IPS-20b (cell line): ENCODE measurements around the gene CSF3R.
"Not testable (repeated sequence)": the region's sequence is repeated elsewhere in the genome, so short reads cannot be mapped to it uniquely, and the experiment has no call there.

ENCODE experiments used
- H3K27ac ChIP-seq: one replicate; pipeline ENCODE4 v1.5.1; 2013; ENCODE audit warnings: low read length
- H3K27me3 ChIP-seq: 2 replicates; pipeline ENCODE4 v1.6.1; 2013; ENCODE audit warnings: mild to moderate bottlenecking, low read length, inconsistent platforms; ENCODE audit not compliant: insufficient read depth
- H3K36me3 ChIP-seq: 2 replicates; pipeline ENCODE4 v1.6.1; 2013; ENCODE audit warnings: low read depth, mild to moderate bottlenecking, inconsistent platforms, low read length, moderate library complexity; ENCODE audit not compliant: insufficient read depth
- H3K4me1 ChIP-seq: 2 replicates; pipeline ENCODE4 v1.6.1; 2013; ENCODE audit warnings: mild to moderate bottlenecking, control low read depth, inconsistent platforms, low read length, moderate library complexity; ENCODE audit not compliant: insufficient read depth
- H3K4me3 ChIP-seq: 2 replicates; pipeline ENCODE4 v1.5.1; 2013; ENCODE audit warnings: mild to moderate bottlenecking, low read length, inconsistent platforms
- H3K9ac ChIP-seq: 2 replicates; pipeline ENCODE4 v1.6.1; 2013; ENCODE audit warnings: low read depth, mild to moderate bottlenecking, inconsistent platforms, low read length, moderate library complexity
- H3K9me3 ChIP-seq: 2 replicates; pipeline ENCODE4 v1.6.1; 2013; ENCODE audit warnings: mild to moderate bottlenecking, low read depth, low read length, inconsistent platforms; ENCODE audit not compliant: insufficient read depth

CSF3R gene

GRCh38 chr1:36489258-36490051 is 6.7 kb upstream of the CSF3R start:
- H3K36me3 ChIP-seq, H3K27me3 ChIP-seq, H3K9ac ChIP-seq, H3K27ac ChIP-seq, H3K4me3 ChIP-seq, H3K4me1 ChIP-seq, H3K9me3 ChIP-seq: not testable (repeated sequence)

- Histone ChIP-seq H3K27me3 (no peaks in the 10 kb centered on the region; the same call in 1 of the 2 replicates), H3K27ac (no peak overlapping the region), H3K4me1 (no peaks in the 10 kb centered on the region)
Observed at GRCh38 chr1:36487906-36488305, 5.2 kb upstream of the CSF3R start.

GRCh38 chr1:36487336-36487725 is 4.6 kb upstream of the CSF3R start:
- H3K9ac ChIP-seq, H3K4me1 ChIP-seq, H3K27me3 ChIP-seq, H3K27ac ChIP-seq, H3K36me3 ChIP-seq, H3K4me3 ChIP-seq, H3K9me3 ChIP-seq: not testable (repeated sequence)

More at GRCh38 chr1:36487906-36488305, 5.2 kb upstream of the CSF3R start:
- Histone ChIP-seq H3K36me3 (no peaks in the 10 kb centered on the region), H3K9ac (no peak overlapping the region), H3K4me3 (no peak overlapping the region), H3K9me3 (no peaks in the 10 kb centered on the region)

GRCh38 chr1:36486439-36487335 is 4.0 kb upstream of the CSF3R start:
- Histone ChIP-seq H3K27me3 (no peaks in the 10 kb centered on the region; the same call in 1 of the 2 replicates), H3K9ac (no peak overlapping the region), H3K4me1 (no peaks in the 10 kb centered on the region), H3K27ac (no peak overlapping the region), H3K9me3 (no peaks in the 10 kb centered on the region), H3K4me3 (no peak overlapping the region), H3K36me3 (no peaks in the 10 kb centered on the region)

- Histone ChIP-seq H3K4me3 (no peak overlapping the region), H3K27me3 (no peaks in the 10 kb centered on the region; the same call in 1 of the 2 replicates), H3K4me1 (no peaks in the 10 kb centered on the region), H3K9ac (no peak overlapping the region), H3K27ac (no peak overlapping the region), H3K9me3 (no peaks in the 10 kb centered on the region), H3K36me3 (no peaks in the 10 kb centered on the region)
Observed at GRCh38 chr1:36486093-36486438, 3.4 kb upstream of the CSF3R start.

GRCh38 chr1:36484099-36484498 is 1.4 kb upstream of the CSF3R start:
- H3K36me3 ChIP-seq: no peaks in the 10 kb centered on the region
- H3K27me3 ChIP-seq: peaks cover 5% of the 10 kb centered on the region; the same call in 1 of the 2 replicates
- H3K4me3 ChIP-seq: no peak overlapping the region
- no peaks in the 10 kb centered on the region for H3K4me1 ChIP-seq
- H3K9ac ChIP-seq: no peak overlapping the region
- H3K27ac ChIP-seq: no peak overlapping the region
- no peaks in the 10 kb centered on the region for H3K9me3 ChIP-seq

- H3K36me3 ChIP-seq: no peaks in the 10 kb centered on the region
- no peak overlapping the region for H3K27ac ChIP-seq
- no peak overlapping the region for H3K4me3 ChIP-seq
- H3K9me3 ChIP-seq: no peaks in the 10 kb centered on the region
- no peak overlapping the region for H3K9ac ChIP-seq
- H3K27me3 ChIP-seq: peaks cover 8% of the 10 kb centered on the region; the same call in 1 of the 2 replicates
- no peaks in the 10 kb centered on the region for H3K4me1 ChIP-seq
Observed at GRCh38 chr1:36481771-36482723, 666 bp downstream of the CSF3R start.

- no peak overlapping the region for H3K9ac ChIP-seq
- no peaks in the 10 kb centered on the region for H3K4me1 ChIP-seq
- no peak overlapping the region for H3K4me3 ChIP-seq
- H3K36me3 ChIP-seq: no peaks in the 10 kb centered on the region
- no peaks in the 10 kb centered on the region for H3K9me3 ChIP-seq
- no peak overlapping the region for H3K27ac ChIP-seq
- H3K27me3 ChIP-seq: peaks cover 8% of the 10 kb centered on the region; the same call in 1 of the 2 replicates
Observed at GRCh38 chr1:36481091-36481490, 1.6 kb downstream of the CSF3R start.

GRCh38 chr1:36480161-36480560 is 2.6 kb downstream of the CSF3R start:
- no peaks in the 10 kb centered on the region for H3K4me1 ChIP-seq
- H3K9me3 ChIP-seq: no peaks in the 10 kb centered on the region
- H3K9ac ChIP-seq: no peak overlapping the region
- peaks cover 8% of the 10 kb centered on the region; the same call in 1 of the 2 replicates for H3K27me3 ChIP-seq
- no peak overlapping the region for H3K27ac ChIP-seq
- no peaks in the 10 kb centered on the region for H3K36me3 ChIP-seq
- H3K4me3 ChIP-seq: no peak overlapping the region

- no peak overlapping the region for H3K4me3 ChIP-seq
- no peaks in the 10 kb centered on the region for H3K4me1 ChIP-seq
- no peak overlapping the region for H3K9ac ChIP-seq
- H3K27me3 ChIP-seq: peaks cover 8% of the 10 kb centered on the region; the same call in 1 of the 2 replicates
- H3K36me3 ChIP-seq: no peaks in the 10 kb centered on the region
- no peaks in the 10 kb centered on the region for H3K9me3 ChIP-seq
- H3K27ac ChIP-seq: no peak overlapping the region
Observed at GRCh38 chr1:36479505-36480051, 3.1 kb downstream of the CSF3R start.

- H3K4me1 ChIP-seq, H3K9me3 ChIP-seq, H3K27ac ChIP-seq, H3K4me3 ChIP-seq, H3K36me3 ChIP-seq, H3K9ac ChIP-seq: not testable (repeated sequence)
- H3K27me3 ChIP-seq: peaks cover 13% of the 10 kb centered on the region; the same call in 1 of the 2 replicates
Observed at GRCh38 chr1:36477615-36478014, 5.1 kb downstream of the CSF3R start.
